ENCODE data around the gene LRMDA.

The LRMDA gene

DNA sequence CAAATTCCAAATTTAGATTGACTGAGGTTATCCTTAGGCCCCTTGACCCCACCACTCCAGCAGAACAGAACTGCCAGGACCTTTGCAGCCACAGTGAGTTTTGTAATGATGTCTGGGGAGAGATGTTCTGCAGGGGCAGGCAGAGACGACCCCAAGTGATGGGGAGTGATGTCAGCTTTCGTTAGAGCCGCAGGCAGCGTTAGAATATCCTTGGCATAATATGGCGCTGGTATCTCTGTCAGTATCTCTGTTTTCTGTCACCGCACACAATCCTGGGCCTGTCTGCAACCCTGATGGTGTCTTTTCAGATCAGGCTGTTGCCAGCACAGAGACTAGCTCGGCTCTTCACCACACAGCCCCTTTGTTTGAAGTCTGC, 1122.6 kb downstream of the LRMDA start:
- no peaks in the 10 kb centered on the region for H3K4me1 ChIP-seq (ENCODE audit: control insufficient read depth, low read depth, low read length)
- H3K9me3 ChIP-seq (ENCODE audit: control insufficient read depth, low read depth, low read length), result no peaks in the 10 kb centered on the region
- H3K4me3 ChIP-seq (ENCODE audit: low read length), result no peak overlapping the region
- no peak overlapping the region for H3K27ac ChIP-seq (ENCODE audit: low read length)
- no peaks in the 10 kb centered on the region for H3K27me3 ChIP-seq (ENCODE audit: control insufficient read depth, insufficient read depth, low read length)
- H3K9ac ChIP-seq (ENCODE audit: low read length), result no peak overlapping the region
- H3K36me3 ChIP-seq (ENCODE audit: control insufficient read depth, low read depth, low read length), result no peaks in the 10 kb centered on the region

DNA sequence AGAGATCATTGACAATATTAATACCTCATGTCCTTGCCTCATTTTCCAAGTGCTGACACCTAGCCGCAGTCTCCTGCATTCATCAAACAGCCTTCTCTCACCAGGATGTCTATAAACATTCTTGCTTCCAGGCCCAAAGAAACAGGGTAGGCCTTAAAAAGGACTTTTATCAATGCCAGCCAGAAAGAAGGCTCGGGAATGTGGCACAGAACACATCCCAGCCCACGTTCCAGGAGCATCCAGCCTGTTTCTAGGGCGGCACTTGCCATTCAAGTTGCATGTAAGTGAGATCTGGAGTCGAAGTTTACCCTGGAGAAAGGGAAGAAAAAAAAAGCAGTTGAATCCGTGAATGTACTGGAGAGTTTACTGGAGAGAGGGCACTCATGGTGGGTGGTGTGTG, 1123.1 kb downstream of the LRMDA start:
- no peak overlapping the region for H3K9ac ChIP-seq (ENCODE audit: low read length)
- no peaks in the 10 kb centered on the region for H3K9me3 ChIP-seq (ENCODE audit: control insufficient read depth, low read depth, low read length)
- H3K36me3 ChIP-seq (ENCODE audit: control insufficient read depth, low read depth, low read length), result no peaks in the 10 kb centered on the region
- H3K27me3 ChIP-seq (ENCODE audit: control insufficient read depth, insufficient read depth, low read length), result no peaks in the 10 kb centered on the region
- H3K4me3 ChIP-seq (ENCODE audit: low read length), result no peak overlapping the region
- H3K27ac ChIP-seq (ENCODE audit: low read length), result no peak overlapping the region
- no peaks in the 10 kb centered on the region for H3K4me1 ChIP-seq (ENCODE audit: control insufficient read depth, low read depth, low read length)

DNA sequence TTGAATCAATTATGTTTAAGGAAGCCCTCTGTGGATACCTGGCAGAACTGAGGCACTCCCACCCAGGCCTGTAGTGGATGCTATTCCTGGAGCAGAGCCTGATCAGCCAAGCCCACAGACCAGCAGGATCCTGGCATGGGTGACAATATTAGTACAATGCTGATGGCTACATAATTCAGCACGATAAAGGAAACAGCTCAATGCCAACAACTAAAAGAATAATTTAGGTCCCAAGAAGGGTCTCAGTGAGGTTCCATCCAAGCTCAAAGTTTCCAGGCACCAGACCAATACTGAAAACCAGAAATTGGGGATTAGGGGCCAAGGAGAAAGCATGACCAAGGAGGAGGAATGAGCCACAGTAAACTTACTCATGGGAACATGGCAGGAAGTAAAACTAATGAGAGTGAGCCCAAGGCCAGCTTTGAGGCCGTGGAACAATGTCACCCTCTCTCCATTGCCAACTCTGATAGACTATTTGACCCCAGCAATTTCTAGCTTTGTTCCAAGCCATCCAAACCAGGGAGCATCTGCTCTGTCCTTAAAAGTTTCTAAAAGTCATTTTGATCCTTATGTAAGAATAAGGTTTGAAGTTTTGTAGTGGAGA, 1123.7 kb downstream of the LRMDA start:
- H3K36me3 ChIP-seq (ENCODE audit: control insufficient read depth, low read depth, low read length), result no peaks in the 10 kb centered on the region
- H3K27me3 ChIP-seq (ENCODE audit: control insufficient read depth, insufficient read depth, low read length), result no peaks in the 10 kb centered on the region
- no peak overlapping the region for H3K9ac ChIP-seq (ENCODE audit: low read length)
- no peaks in the 10 kb centered on the region for H3K9me3 ChIP-seq (ENCODE audit: control insufficient read depth, low read depth, low read length)
- no peak overlapping the region for H3K4me3 ChIP-seq (ENCODE audit: low read length)
- H3K4me1 ChIP-seq (ENCODE audit: control insufficient read depth, low read depth, low read length), result no peaks in the 10 kb centered on the region
- H3K27ac ChIP-seq (ENCODE audit: low read length), result no peak overlapping the region

DNA sequence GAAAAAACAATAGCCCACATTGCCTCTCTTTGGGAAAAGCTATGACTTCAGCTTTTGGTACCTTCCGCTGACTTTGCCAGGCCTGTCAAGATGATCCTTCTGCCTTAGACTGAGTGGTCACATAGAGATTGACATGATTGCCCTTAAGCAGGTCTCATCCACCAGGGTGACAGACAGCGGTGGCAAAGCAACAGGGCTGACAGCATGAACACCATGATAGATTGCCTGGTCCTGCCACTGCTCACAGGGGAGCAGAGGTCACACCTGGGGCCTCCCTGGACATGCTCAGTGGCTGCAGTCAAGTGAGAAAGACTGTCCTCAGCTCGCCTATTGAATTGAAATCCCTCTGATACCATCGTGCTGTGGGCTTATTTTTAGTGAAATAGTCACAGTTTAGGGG, 1125.9 kb downstream of the LRMDA start:
- H3K4me3 ChIP-seq (ENCODE audit: low read length), result no peak overlapping the region
- no peaks in the 10 kb centered on the region for H3K9me3 ChIP-seq (ENCODE audit: control insufficient read depth, low read depth, low read length)
- H3K4me1 ChIP-seq (ENCODE audit: control insufficient read depth, low read depth, low read length), result no peaks in the 10 kb centered on the region
- H3K27me3 ChIP-seq (ENCODE audit: control insufficient read depth, insufficient read depth, low read length), result no peaks in the 10 kb centered on the region
- H3K9ac ChIP-seq (ENCODE audit: low read length), result no peak overlapping the region
- no peaks in the 10 kb centered on the region for H3K36me3 ChIP-seq (ENCODE audit: control insufficient read depth, low read depth, low read length)
- H3K27ac ChIP-seq (ENCODE audit: low read length), result no peak overlapping the region

DNA sequence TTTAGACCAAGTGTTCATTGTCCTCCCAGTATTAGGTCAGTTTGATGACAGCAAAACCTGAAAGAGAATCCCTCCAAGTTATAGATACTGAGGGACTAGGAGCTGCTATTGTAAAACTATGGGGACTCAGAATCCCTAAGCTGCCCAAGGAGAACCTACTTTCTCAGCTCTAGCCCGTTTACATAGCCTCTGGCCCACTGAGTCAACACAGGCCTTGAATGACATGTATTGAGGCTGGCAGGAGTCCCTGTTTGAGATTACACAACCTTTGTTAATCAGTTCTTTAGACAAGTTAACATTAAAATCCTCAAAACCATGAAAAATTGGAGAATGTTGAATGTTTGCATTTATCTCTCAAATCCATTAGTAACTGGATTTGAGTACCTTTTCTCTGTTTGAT, 1127.2 kb downstream of the LRMDA start:
- no peaks in the 10 kb centered on the region for H3K36me3 ChIP-seq (ENCODE audit: control insufficient read depth, low read depth, low read length)
- no peaks in the 10 kb centered on the region for H3K9me3 ChIP-seq (ENCODE audit: control insufficient read depth, low read depth, low read length)
- H3K27me3 ChIP-seq (ENCODE audit: control insufficient read depth, insufficient read depth, low read length), result no peaks in the 10 kb centered on the region
- H3K4me1 ChIP-seq (ENCODE audit: control insufficient read depth, low read depth, low read length), result no peaks in the 10 kb centered on the region
- no peak overlapping the region for H3K27ac ChIP-seq (ENCODE audit: low read length)
- no peak overlapping the region for H3K9ac ChIP-seq (ENCODE audit: low read length)
- H3K4me3 ChIP-seq (ENCODE audit: low read length), result no peak overlapping the region

DNA sequence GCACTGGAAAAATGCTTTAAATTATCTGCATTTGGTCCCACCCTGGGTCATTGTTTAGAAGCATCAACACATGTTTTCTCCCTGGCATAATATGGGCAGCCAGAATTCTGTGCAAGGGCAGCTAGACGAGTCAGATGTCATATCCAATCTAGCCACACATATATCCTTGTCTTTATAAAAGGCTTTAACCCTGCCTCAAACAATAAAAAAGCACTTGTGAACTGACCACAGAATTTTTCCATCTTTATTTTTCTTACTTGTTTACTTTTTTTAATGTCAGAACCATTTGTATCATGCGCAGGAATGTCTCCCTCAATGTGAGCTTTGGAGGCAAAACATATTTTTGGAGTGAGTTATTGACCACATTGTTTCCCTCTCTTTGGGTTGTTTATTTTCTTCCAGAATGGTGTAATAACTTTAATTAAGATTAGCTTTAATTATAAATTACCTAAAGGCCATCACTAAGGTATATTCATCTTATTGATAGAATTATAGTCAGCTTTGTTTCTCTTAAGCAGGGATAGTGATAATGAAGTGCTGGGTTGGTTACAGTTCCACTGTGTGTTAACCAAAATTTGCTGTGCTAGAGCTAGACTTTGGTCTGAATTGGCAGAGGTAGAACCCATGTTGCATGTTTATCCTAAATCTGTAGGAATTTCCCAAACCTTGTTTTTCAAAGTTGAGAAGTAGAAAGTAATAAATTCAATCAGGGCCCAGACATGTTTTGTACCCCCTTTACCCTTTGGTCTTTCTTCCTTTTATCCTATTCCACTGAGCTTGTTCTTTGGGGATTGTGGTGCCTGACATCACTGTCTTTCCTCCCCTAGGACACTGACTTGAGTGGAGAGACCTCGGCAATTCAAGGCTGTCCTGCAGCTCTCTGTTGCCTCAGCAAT, 1127.8 kb downstream of the LRMDA start:
- Histone ChIP-seq H3K36me3 (ENCODE audit: control insufficient read depth, low read depth, low read length) (no peaks in the 10 kb centered on the region), H3K9ac (ENCODE audit: low read length) (no peak overlapping the region), H3K9me3 (ENCODE audit: control insufficient read depth, low read depth, low read length) (no peaks in the 10 kb centered on the region), H3K27ac (ENCODE audit: low read length) (no peak overlapping the region), H3K4me1 (ENCODE audit: control insufficient read depth, low read depth, low read length) (no peaks in the 10 kb centered on the region), H3K4me3 (ENCODE audit: low read length) (no peak overlapping the region), H3K27me3 (ENCODE audit: control insufficient read depth, insufficient read depth, low read length) (no peaks in the 10 kb centered on the region)

DNA sequence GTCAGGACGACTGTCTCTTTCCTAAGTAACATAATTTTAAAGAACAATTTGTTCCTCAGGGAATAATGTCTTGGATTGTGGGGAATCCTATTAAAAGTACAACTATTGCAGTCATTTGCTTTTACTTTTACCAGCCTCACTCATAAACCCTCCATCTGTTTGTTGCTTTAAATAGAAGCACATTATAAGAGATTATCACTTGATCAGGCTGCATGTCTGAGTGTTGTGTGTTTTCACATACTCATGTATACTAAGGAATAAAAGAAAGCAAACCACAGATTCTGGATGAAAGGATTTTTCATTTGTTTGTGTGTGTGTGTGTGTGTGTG, 1128.4 kb downstream of the LRMDA start:
- H3K36me3 ChIP-seq (ENCODE audit: control insufficient read depth, low read depth, low read length), result no peaks in the 10 kb centered on the region
- H3K9me3 ChIP-seq (ENCODE audit: control insufficient read depth, low read depth, low read length), result no peaks in the 10 kb centered on the region
- no peak overlapping the region for H3K4me3 ChIP-seq (ENCODE audit: low read length)
- H3K27me3 ChIP-seq (ENCODE audit: control insufficient read depth, insufficient read depth, low read length), result no peaks in the 10 kb centered on the region
- H3K27ac ChIP-seq (ENCODE audit: low read length), result no peak overlapping the region
- H3K4me1 ChIP-seq (ENCODE audit: control insufficient read depth, low read depth, low read length), result no peaks in the 10 kb centered on the region
- H3K9ac ChIP-seq (ENCODE audit: low read length), result no peak overlapping the region

DNA sequence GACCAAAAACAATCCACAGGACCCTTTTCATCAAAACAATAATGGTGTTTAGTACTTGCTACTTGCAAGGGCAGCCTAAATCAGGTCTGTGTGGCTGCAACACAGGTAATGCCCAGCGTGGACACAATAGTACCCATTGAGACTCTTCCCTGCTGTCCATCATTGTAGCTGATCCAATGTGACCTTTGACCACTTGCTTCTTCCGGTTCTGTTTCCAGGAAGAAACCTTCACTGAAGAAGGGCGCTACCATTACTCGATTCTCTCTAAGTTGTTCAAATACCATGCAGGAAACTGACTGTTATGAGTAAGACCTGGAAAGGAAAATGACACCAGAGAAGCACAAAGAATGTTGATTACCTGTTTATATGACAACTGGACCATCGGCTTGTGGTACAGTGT, 1128.9 kb downstream of the LRMDA start:
- H3K4me3 ChIP-seq (ENCODE audit: low read length), result no peak overlapping the region
- no peaks in the 10 kb centered on the region for H3K4me1 ChIP-seq (ENCODE audit: control insufficient read depth, low read depth, low read length)
- no peaks in the 10 kb centered on the region for H3K9me3 ChIP-seq (ENCODE audit: control insufficient read depth, low read depth, low read length)
- no peak overlapping the region for H3K9ac ChIP-seq (ENCODE audit: low read length)
- no peaks in the 10 kb centered on the region for H3K36me3 ChIP-seq (ENCODE audit: control insufficient read depth, low read depth, low read length)
- H3K27ac ChIP-seq (ENCODE audit: low read length), result no peak overlapping the region
- H3K27me3 ChIP-seq (ENCODE audit: control insufficient read depth, insufficient read depth, low read length), result no peaks in the 10 kb centered on the region

DNA sequence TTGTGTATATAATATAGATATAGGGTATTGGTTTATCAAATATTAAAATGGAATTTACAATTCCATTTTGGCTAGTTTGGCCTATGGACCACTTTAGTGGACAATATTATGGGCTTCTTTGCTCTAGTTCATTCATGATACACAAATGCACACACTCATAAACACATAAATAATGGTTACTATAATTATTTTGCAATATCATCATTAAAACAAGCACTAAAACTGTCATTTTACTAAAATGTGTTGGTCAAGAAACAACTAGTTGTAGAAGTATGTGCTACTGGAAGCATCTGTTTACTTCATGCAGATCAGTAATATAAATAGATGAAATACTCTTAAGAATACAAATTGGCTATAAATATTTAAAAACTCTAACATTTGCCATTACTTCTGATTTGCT, 1131.9 kb downstream of the LRMDA start:
- Histone ChIP-seq H3K36me3 (ENCODE audit: control insufficient read depth, low read depth, low read length) (no peaks in the 10 kb centered on the region), H3K4me3 (ENCODE audit: low read length) (no peak overlapping the region), H3K4me1 (ENCODE audit: control insufficient read depth, low read depth, low read length) (no peaks in the 10 kb centered on the region), H3K9me3 (ENCODE audit: control insufficient read depth, low read depth, low read length) (no peaks in the 10 kb centered on the region), H3K27ac (ENCODE audit: low read length) (no peak overlapping the region), H3K27me3 (ENCODE audit: control insufficient read depth, insufficient read depth, low read length) (no peaks in the 10 kb centered on the region), H3K9ac (ENCODE audit: low read length) (no peak overlapping the region)

DNA sequence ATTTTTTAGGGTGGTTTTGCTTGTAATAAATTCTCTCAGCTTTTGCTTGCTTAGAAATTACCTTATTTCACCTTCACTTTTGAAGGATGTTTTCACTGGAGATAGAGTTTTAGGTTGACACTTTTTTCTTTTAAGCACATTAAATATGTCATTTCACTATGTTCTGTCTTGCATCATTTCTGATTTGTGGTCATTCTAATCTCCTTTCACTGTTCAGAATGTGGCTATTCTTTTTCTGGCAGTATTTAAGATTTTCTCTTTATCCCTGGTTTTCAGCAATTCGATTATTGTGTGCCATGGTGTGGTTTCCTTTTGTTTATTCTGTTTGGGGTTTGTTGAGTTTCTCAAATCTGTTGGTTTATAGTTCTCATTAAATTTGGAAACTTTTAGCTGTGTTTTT, 1140.6 kb downstream of the LRMDA start:
- Histone ChIP-seq H3K4me1 (ENCODE audit: control insufficient read depth, low read depth, low read length) (no peaks in the 10 kb centered on the region), H3K4me3 (ENCODE audit: low read length) (no peak overlapping the region), H3K9ac (ENCODE audit: low read length) (no peak overlapping the region), H3K9me3 (ENCODE audit: control insufficient read depth, low read depth, low read length) (no peaks in the 10 kb centered on the region), H3K27me3 (ENCODE audit: control insufficient read depth, insufficient read depth, low read length) (no peaks in the 10 kb centered on the region), H3K36me3 (ENCODE audit: control insufficient read depth, low read depth, low read length) (no peaks in the 10 kb centered on the region), H3K27ac (ENCODE audit: low read length) (no peak overlapping the region)

DNA sequence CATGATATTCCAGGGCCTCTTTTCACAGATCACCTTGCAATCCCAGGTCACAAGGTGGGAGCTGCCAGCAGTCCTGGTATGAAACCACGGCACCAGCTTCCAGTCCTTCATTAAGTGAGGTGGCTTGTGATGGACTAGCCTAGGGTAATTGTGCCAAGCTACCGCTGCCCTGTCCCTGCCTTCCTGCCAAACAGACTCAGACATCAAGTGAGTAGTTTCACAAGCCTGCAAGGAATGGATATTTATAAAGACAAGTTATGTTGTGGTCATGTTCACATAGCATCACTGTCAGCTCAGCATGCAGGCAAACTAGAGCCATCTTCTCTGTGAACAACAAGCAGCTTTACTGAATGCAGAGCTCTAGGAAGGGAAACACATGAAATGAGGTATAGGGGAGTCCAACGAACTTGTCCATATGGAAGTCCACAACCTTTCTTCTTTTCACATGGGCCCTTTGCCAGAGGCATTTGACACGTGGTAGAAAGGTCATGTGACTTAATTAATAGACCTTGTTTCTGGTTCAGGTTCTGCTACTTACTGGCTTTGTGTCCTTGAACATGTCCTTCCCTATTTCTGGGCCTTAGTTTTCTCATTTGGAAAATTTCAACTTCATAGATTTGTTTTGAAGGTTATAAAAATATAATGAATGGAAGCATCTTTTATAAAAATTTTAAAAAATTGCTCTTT, 1145.0 kb downstream of the LRMDA start:
- H3K9me3 ChIP-seq (ENCODE audit: control insufficient read depth, low read depth, low read length), result no peaks in the 10 kb centered on the region
- H3K4me1 ChIP-seq (ENCODE audit: control insufficient read depth, low read depth, low read length), result no peaks in the 10 kb centered on the region
- no peaks in the 10 kb centered on the region for H3K36me3 ChIP-seq (ENCODE audit: control insufficient read depth, low read depth, low read length)
- H3K4me3 ChIP-seq (ENCODE audit: low read length), result no peak overlapping the region
- no peaks in the 10 kb centered on the region for H3K27me3 ChIP-seq (ENCODE audit: control insufficient read depth, insufficient read depth, low read length)
- H3K9ac ChIP-seq (ENCODE audit: low read length), result no peak overlapping the region
- no peak overlapping the region for H3K27ac ChIP-seq (ENCODE audit: low read length)

DNA sequence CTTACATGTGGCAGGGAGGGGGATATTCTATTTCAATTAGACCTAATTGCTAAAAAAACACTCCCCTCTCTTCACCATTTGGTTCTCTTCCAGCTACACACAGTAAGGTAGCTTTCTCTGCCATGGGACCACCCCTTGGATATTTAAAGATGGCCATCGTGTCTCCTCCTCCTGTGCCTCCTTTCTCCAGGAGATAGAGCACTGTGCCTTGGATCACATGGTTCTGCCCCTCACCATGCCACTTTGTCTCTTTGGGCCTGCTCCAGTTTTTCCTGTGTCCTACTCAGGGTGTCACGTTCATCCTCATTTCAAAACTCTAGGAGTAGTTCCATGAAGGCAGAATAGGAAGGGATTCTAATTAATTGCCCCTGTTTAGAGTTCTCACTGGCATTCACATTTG, 1146.0 kb downstream of the LRMDA start:
- Histone ChIP-seq H3K27me3 (ENCODE audit: control insufficient read depth, insufficient read depth, low read length) (no peaks in the 10 kb centered on the region), H3K36me3 (ENCODE audit: control insufficient read depth, low read depth, low read length) (no peaks in the 10 kb centered on the region), H3K27ac (ENCODE audit: low read length) (no peak overlapping the region), H3K9ac (ENCODE audit: low read length) (no peak overlapping the region), H3K9me3 (ENCODE audit: control insufficient read depth, low read depth, low read length) (no peaks in the 10 kb centered on the region), H3K4me1 (ENCODE audit: control insufficient read depth, low read depth, low read length) (no peaks in the 10 kb centered on the region), H3K4me3 (ENCODE audit: low read length) (no peak overlapping the region)
